GM23248 (cell line): Measurements from ENCODE around the gene CRTC3. TPM values are rescaled to one million over a fixed set of nuclear protein-coding genes. Genes with fewer than 3 reads are reported as not detected.

Experiments used
- DNase-seq: peaks from one replicate; pipeline ENCODE4 v3.0.0-alpha.2; 2015
- H2AFZ ChIP-seq: fragments of 200-600 bp; sonication (generic); 2 replicates; pipeline ENCODE4 v1.6.1; 2016; ENCODE audit warnings: antibody characterized with exemption
- H3F3A ChIP-seq: fragments of 200-600 bp; sonication (generic); 2 replicates; pipeline ENCODE4 v1.6.1; 2016; ENCODE audit warnings: mild to moderate bottlenecking, antibody characterized with exemption, mixed run types; ENCODE audit not compliant: insufficient read depth
- H3K27ac ChIP-seq: fragments of 200-600 bp; sonication (generic); 2 replicates; pipeline ENCODE4 v1.5.1; 2016; ENCODE audit warnings: mild to moderate bottlenecking
- H3K27me3 ChIP-seq: fragments of 200-600 bp; sonication (generic); replicated peaks from 2 replicates; pipeline ENCODE4 v1.6.1; 2016; ENCODE audit warnings: mild to moderate bottlenecking; ENCODE audit not compliant: insufficient read depth
- H3K36me3 ChIP-seq: fragments of 200-600 bp; sonication (generic); 2 replicates; pipeline ENCODE4 v1.6.1; 2016; ENCODE audit warnings: low read depth, mild to moderate bottlenecking
- H3K4me1 ChIP-seq: fragments of 200-600 bp; sonication (generic); 2 replicates; pipeline ENCODE4 v1.6.1; 2016; ENCODE audit warnings: mild to moderate bottlenecking; ENCODE audit not compliant: insufficient read depth
- H3K4me2 ChIP-seq: fragments of 200-600 bp; sonication (generic); one replicate; pipeline ENCODE4 v1.6.1; 2016; ENCODE audit warnings: mild to moderate bottlenecking; ENCODE audit not compliant: unreplicated experiment
- H3K4me3 ChIP-seq: fragments of 200-600 bp; sonication (generic); 2 replicates; pipeline ENCODE4 v1.5.1; 2016; ENCODE audit warnings: mild to moderate bottlenecking
- H3K79me2 ChIP-seq: fragments of 200-600 bp; sonication (generic); 2 replicates; pipeline ENCODE4 v1.6.1; 2016; ENCODE audit warnings: mild to moderate bottlenecking; ENCODE audit not compliant: insufficient read depth
- H3K9ac ChIP-seq: fragments of 200-600 bp; sonication (generic); 2 replicates; pipeline ENCODE4 v1.6.1; 2016; ENCODE audit warnings: mild to moderate bottlenecking
- H3K9me2 ChIP-seq: fragments of 200-600 bp; sonication (generic); 2 replicates; pipeline ENCODE4 v1.6.1; 2016; ENCODE audit warnings: mixed run types, mild to moderate bottlenecking, moderate library complexity; ENCODE audit not compliant: insufficient read depth
- H3K9me3 ChIP-seq: fragments of 200-600 bp; sonication (generic); one replicate; pipeline ENCODE4 v1.6.1; 2017; ENCODE audit warnings: low read depth
- H4K20me1 ChIP-seq: fragments of 200-600 bp; sonication (generic); 2 replicates; pipeline ENCODE4 v1.6.0; 2016; ENCODE audit not compliant: insufficient read depth
- EZH2 ChIP-seq: fragments of 200-600 bp; sonication (generic); IDR thresholded peaks from 2 replicates; pipeline ENCODE4 v1.6.1; 2018; ENCODE audit warnings: antibody characterized with exemption, mild to moderate bottlenecking; ENCODE audit not compliant: insufficient read depth, poor library complexity, severe bottlenecking
- EZH2phosphoT487 ChIP-seq: fragments of 200-600 bp; sonication (generic); IDR thresholded peaks from 2 replicates; pipeline ENCODE4 v1.6.1; 2018; ENCODE audit warnings: antibody characterized with exemption, moderate library complexity, mild to moderate bottlenecking, low read depth; ENCODE audit not compliant: insufficient read depth
- WGBS, 2 experiments: methylation state at CpG; one replicate each; pipeline ENCODE4 v1.1.6; 2015 to 2017; ENCODE audit warnings: low lambda C conversion rate in 2 of 2, low coverage in 1 of 2; ENCODE audit errors: missing lambda C conversion rate in 2 of 2; 5-methylcytosine and 5-hydroxymethylcytosine counted together
- in situ Hi-C: fragments of 300-500 bp; cut with MboI; formaldehyde crosslinking; loops from 2 replicates; pipeline ENCODE4 v1.15.0; 2020
- polyA plus RNA-seq: library from polyadenylated mRNA; unstranded; fragments of >200 nt; fragmentation: Nextera tagmentation; extraction: Ambion mirVana; gene quantifications from 2 replicates; pipeline ENCODE4 v1.2.1, GENCODE V29; 2016
- total RNA-seq: library from RNA; depleted of rRNA; stranded (reverse); fragments of >200 nt; shearing (Covaris generic); gene quantifications from 2 replicates; pipeline ENCODE4 v1.2.3, GENCODE V29; 2014

CRTC3 gene
- total and polyA plus RNA-seq, 2 experiments from 2014 or later: 18.1 to 18.6 TPM

GRCh38 chr15:90583471-90584252 is 53.9 kb downstream of the CRTC3 start:
- H3K9ac ChIP-seq: no peak overlapping the region
- no peak for DNase-seq
- no peaks in the 10 kb centered on the region for H4K20me1 ChIP-seq
- no peaks in the 10 kb centered on the region for H3K36me3 ChIP-seq
- H3K79me2 ChIP-seq: peaks cover 85% of the 10 kb centered on the region
- no peak overlapping the region for H3K27ac ChIP-seq
- WGBS, 2 experiments: 65 to 68% methylated on average over 5 of the region's 5 CpGs
- H3F3A ChIP-seq: no peaks in the 10 kb centered on the region
- no peaks in the 10 kb centered on the region for H3K9me3 ChIP-seq
- H3K4me2 ChIP-seq: no peak overlapping the region
- no peaks in the 10 kb centered on the region for H3K4me1 ChIP-seq
- in situ Hi-C loops: no loop called here
- H2AFZ ChIP-seq: no peak overlapping the region
- H3K27me3 ChIP-seq: no peaks in the 10 kb centered on the region
- H3K9me2 ChIP-seq: no peaks in the 10 kb centered on the region
- H3K4me3 ChIP-seq: no peak overlapping the region
- TF ChIP-seq EZH2phosphoT487 (no peak), EZH2 (no peak)

GRCh38 chr15:90584841-90585240 is 55.1 kb downstream of the CRTC3 start:
- Histone ChIP-seq H3K79me2 (peaks cover 86% of the 10 kb centered on the region), H3F3A (no peaks in the 10 kb centered on the region), H3K9ac (no peak overlapping the region), H3K4me1 (no peaks in the 10 kb centered on the region), H3K27me3 (no peaks in the 10 kb centered on the region), H3K27ac (no peak overlapping the region), H4K20me1 (no peaks in the 10 kb centered on the region), H3K4me3 (no peak overlapping the region), H3K9me3 (no peaks in the 10 kb centered on the region), H3K9me2 (no peaks in the 10 kb centered on the region), H2AFZ (no peak overlapping the region), H3K36me3 (no peaks in the 10 kb centered on the region), H3K4me2 (no peak overlapping the region)
- 85 to 88% methylated on average over 6 of the region's 6 CpGs for WGBS, 2 experiments
- in situ Hi-C loops: no loop called here
- DNase-seq: no peak
- TF ChIP-seq EZH2phosphoT487 (no peak), EZH2 (no peak)

- in situ Hi-C loops: no loop called here
- H3K79me2 ChIP-seq: peaks cover 86% of the 10 kb centered on the region
- H4K20me1 ChIP-seq: no peaks in the 10 kb centered on the region
- peak; percentile 45 for DNase-seq
- WGBS, 2 experiments: 48 to 51% methylated on average over 4 of the region's 4 CpGs
- no peaks in the 10 kb centered on the region for H3F3A ChIP-seq
- H3K4me2 ChIP-seq: no peak overlapping the region
- H3K9ac ChIP-seq: no peak overlapping the region
- H3K9me2 ChIP-seq: no peaks in the 10 kb centered on the region
- H2AFZ ChIP-seq: no peak overlapping the region
- no peaks in the 10 kb centered on the region for H3K9me3 ChIP-seq
- no peak overlapping the region for H3K27ac ChIP-seq
- no peaks in the 10 kb centered on the region for H3K36me3 ChIP-seq
- H3K4me3 ChIP-seq: no peak overlapping the region
- no peaks in the 10 kb centered on the region for H3K4me1 ChIP-seq
- no peaks in the 10 kb centered on the region for H3K27me3 ChIP-seq
- no peak for TF ChIP-seq EZH2phosphoT487
- no peak for TF ChIP-seq EZH2
Measured at GRCh38 chr15:90585863-90586262, 56.1 kb downstream of the CRTC3 start.

GRCh38 chr15:90586948-90587347 is 57.2 kb downstream of the CRTC3 start:
- no peak for DNase-seq
- no peaks in the 10 kb centered on the region for H4K20me1 ChIP-seq
- no peaks in the 10 kb centered on the region for H3K9me2 ChIP-seq
- in situ Hi-C loops: no loop called here
- peaks cover 8% of the 10 kb centered on the region for H3F3A ChIP-seq
- H3K9me3 ChIP-seq: no peaks in the 10 kb centered on the region
- H3K4me3 ChIP-seq: no peak overlapping the region
- no peak overlapping the region for H3K4me2 ChIP-seq
- H3K9ac ChIP-seq: no peak overlapping the region
- H3K36me3 ChIP-seq: no peaks in the 10 kb centered on the region
- H3K27ac ChIP-seq: no peak overlapping the region
- H3K4me1 ChIP-seq: peaks cover 5% of the 10 kb centered on the region
- H3K79me2 ChIP-seq: peaks cover 84% of the 10 kb centered on the region
- H2AFZ ChIP-seq: no peak overlapping the region
- 88% methylated on average over 5 of the region's 5 CpGs for WGBS, 2 experiments
- H3K27me3 ChIP-seq: no peaks in the 10 kb centered on the region
- no peak for TF ChIP-seq EZH2

- no peak overlapping the region for H2AFZ ChIP-seq
- no peak overlapping the region for H3K9ac ChIP-seq
- H3F3A ChIP-seq: peaks cover 23% of the 10 kb centered on the region
- no peaks in the 10 kb centered on the region for H3K9me2 ChIP-seq
- no peaks in the 10 kb centered on the region for H3K36me3 ChIP-seq
- no peak for TF ChIP-seq EZH2phosphoT487
- TF ChIP-seq EZH2: no peak
- no peaks in the 10 kb centered on the region for H3K27me3 ChIP-seq
- no peak for DNase-seq
- WGBS, 2 experiments: 82 to 83% methylated on average over 5 of the region's 5 CpGs
- H3K27ac ChIP-seq: no peak overlapping the region
- no peak overlapping the region for H3K4me3 ChIP-seq
- no peak overlapping the region for H3K4me2 ChIP-seq
- H3K9me3 ChIP-seq: no peaks in the 10 kb centered on the region
- no peaks in the 10 kb centered on the region for H4K20me1 ChIP-seq
- H3K79me2 ChIP-seq: peaks cover 73% of the 10 kb centered on the region
- H3K4me1 ChIP-seq: peaks cover 19% of the 10 kb centered on the region
- in situ Hi-C loops: no loop called here
Measured at GRCh38 chr15:90588427-90588826, 58.7 kb downstream of the CRTC3 start.
